GM19240 (cell line): Measurements from ENCODE around the gene INPP5E.

Source experiments
- DNase-seq: peaks from one replicate; pipeline ENCODE4 v3.0.0; 2011; ENCODE audit warnings: low spot score; ENCODE audit not compliant: insufficient read length

INPP5E gene

GRCh38 chr9:136472640-136473353, 33.2 kb upstream of the INPP5E start:
- no peak for DNase-seq

GRCh38 chr9:136471802-136472487, 32.3 kb upstream of the INPP5E start:
- DNase-seq, result no peak

GRCh38 chr9:136470792-136471469, 31.3 kb upstream of the INPP5E start:
- no peak for DNase-seq

GRCh38 chr9:136470356-136470755, 30.7 kb upstream of the INPP5E start:
- no peak for DNase-seq

- no peak for DNase-seq
Observed at GRCh38 chr9:136467766-136468165, 28.1 kb upstream of the INPP5E start.

- DNase-seq, result no peak
Observed at GRCh38 chr9:136466155-136466541, 26.5 kb upstream of the INPP5E start.

- no peak for DNase-seq
Observed at GRCh38 chr9:136465500-136466154, 26.0 kb upstream of the INPP5E start.

- no peak for DNase-seq
Observed at GRCh38 chr9:136464241-136464640, 24.6 kb upstream of the INPP5E start.

- no peak for DNase-seq
Observed at GRCh38 chr9:136463578-136463977, 23.9 kb upstream of the INPP5E start.

GRCh38 chr9:136462664-136463063, 23.0 kb upstream of the INPP5E start:
- no peak for DNase-seq

GRCh38 chr9:136460772-136461325, 21.2 kb upstream of the INPP5E start:
- DNase-seq, result no peak

- DNase-seq, result no peak
Observed at GRCh38 chr9:136459425-136459824, 19.8 kb upstream of the INPP5E start.

GRCh38 chr9:136457326-136457725, 17.7 kb upstream of the INPP5E start:
- no peak for DNase-seq

GRCh38 chr9:136456258-136456657, 16.6 kb upstream of the INPP5E start:
- no peak for DNase-seq

GRCh38 chr9:136455043-136456002, 15.7 kb upstream of the INPP5E start:
- DNase-seq, result no peak

- DNase-seq, result no peak
Observed at GRCh38 chr9:136454026-136454796, 14.6 kb upstream of the INPP5E start.

- DNase-seq, result no peak
Observed at GRCh38 chr9:136453326-136453725, 13.7 kb upstream of the INPP5E start.

GRCh38 chr9:136451221-136451877, 11.7 kb upstream of the INPP5E start:
- DNase-seq, result no peak

- no peak for DNase-seq
Observed at GRCh38 chr9:136448655-136449054, 9.0 kb upstream of the INPP5E start.
